Esophagus muscularis mucosa (tissue), 4 donors: ENCODE data around the gene ATP1A1. TPM values are rescaled to one million over a fixed set of nuclear protein-coding genes. Genes with fewer than 3 reads are reported as not detected.

ENCODE experiments used
- DNase-seq: peaks from one replicate; pipeline ENCODE4 v3.0.0-alpha.2; 2017; ENCODE audit errors: extremely low spot score
- H3K27ac ChIP-seq, 4 donors: fragments of 200-600 bp; sonication (generic); replicated peaks in 1 of 4; 1 replicate in 3 of 4; 2 replicates in 1 of 4; pipeline ENCODE4 v1.5.1; 2016 to 2019; ENCODE audit warnings: mild to moderate bottlenecking in 1 of 4
- H3K27me3 ChIP-seq, 4 donors: fragments of 200-600 bp; sonication (generic); one replicate each; pipeline versions ENCODE4 v1.5.1 to v1.6.0; 2016 to 2019
- H3K36me3 ChIP-seq, 4 donors: fragments of 200-600 bp; sonication (generic); one replicate each; pipeline ENCODE4 v1.5.1; 2016 to 2019
- H3K4me1 ChIP-seq, 4 donors: fragments of 200-600 bp; sonication (generic); one replicate each; pipeline ENCODE4 v1.5.1; 2016 to 2019
- H3K4me3 ChIP-seq, 4 donors: fragments of 200-600 bp; sonication (generic); 1 replicate in 2 of 4; 2 replicates in 2 of 4; pipeline ENCODE4 v1.5.1; 2016 to 2019; ENCODE audit warnings: mild to moderate bottlenecking in 4 of 4, moderate library complexity in 1 of 4
- H3K9me3 ChIP-seq, 4 donors: fragments of 200-600 bp; sonication (generic); 1 replicate in 3 of 4; 2 replicates in 1 of 4; pipeline ENCODE4 v1.5.1; 2016 to 2019
- EP300 ChIP-seq: sonication (generic); formaldehyde crosslinking; IDR thresholded peaks from one replicate; pipeline ENCODE4 v1.6.1; 2017; ENCODE audit warnings: antibody characterized with exemption
- POLR2A ChIP-seq: fragments of 450-650 bp; IDR thresholded peaks from one replicate; pipeline ENCODE4 v1.6.1; 2017; ENCODE audit warnings: antibody characterized with exemption, moderate library complexity, mild to moderate bottlenecking, low read depth
- POLR2AphosphoS5 ChIP-seq, 2 donors: sonication (generic); formaldehyde crosslinking; IDR thresholded peaks; one replicate each; pipeline ENCODE4 v1.6.1; 2017; ENCODE audit warnings: antibody characterized with exemption in 2 of 2
- WGBS: methylation state at CpG from one replicate; pipeline ENCODE4 v1.1.5; 2018; 5-methylcytosine and 5-hydroxymethylcytosine counted together
- intact Hi-C: fragments of 100-400 bp; cut with DNase I; formaldehyde crosslinking; loops from one replicate; pipeline ENCODE4 v1.15.1; 2023
- total RNA-seq, 4 donors: library from RNA; depleted of rRNA; stranded (reverse); fragments of >200 nt; gene quantifications; one replicate each; pipeline versions ENCODE4 v1.1.0 to v1.2.1, GENCODE V29; 2016
- TF ChIP-seq, protein P1 (sequence below), 3 experiments: fragments of 200-600 bp in 2 of 3; fragments of 450-650 bp in 1 of 3; sonication (generic) in 2 of 3; IDR thresholded peaks; one replicate each; pipeline ENCODE4 v1.5.1; 2017 to 2019; ENCODE audit warnings: antibody characterized with exemption in 3 of 3, mild to moderate bottlenecking in 2 of 3, moderate library complexity in 1 of 3

ATP1A1 gene
- total RNA-seq, result 100 to 1,000 TPM in 3 of 4 donors, 10 to 100 TPM in 1; 90.1 to 196 (median 157) TPM

DNA sequence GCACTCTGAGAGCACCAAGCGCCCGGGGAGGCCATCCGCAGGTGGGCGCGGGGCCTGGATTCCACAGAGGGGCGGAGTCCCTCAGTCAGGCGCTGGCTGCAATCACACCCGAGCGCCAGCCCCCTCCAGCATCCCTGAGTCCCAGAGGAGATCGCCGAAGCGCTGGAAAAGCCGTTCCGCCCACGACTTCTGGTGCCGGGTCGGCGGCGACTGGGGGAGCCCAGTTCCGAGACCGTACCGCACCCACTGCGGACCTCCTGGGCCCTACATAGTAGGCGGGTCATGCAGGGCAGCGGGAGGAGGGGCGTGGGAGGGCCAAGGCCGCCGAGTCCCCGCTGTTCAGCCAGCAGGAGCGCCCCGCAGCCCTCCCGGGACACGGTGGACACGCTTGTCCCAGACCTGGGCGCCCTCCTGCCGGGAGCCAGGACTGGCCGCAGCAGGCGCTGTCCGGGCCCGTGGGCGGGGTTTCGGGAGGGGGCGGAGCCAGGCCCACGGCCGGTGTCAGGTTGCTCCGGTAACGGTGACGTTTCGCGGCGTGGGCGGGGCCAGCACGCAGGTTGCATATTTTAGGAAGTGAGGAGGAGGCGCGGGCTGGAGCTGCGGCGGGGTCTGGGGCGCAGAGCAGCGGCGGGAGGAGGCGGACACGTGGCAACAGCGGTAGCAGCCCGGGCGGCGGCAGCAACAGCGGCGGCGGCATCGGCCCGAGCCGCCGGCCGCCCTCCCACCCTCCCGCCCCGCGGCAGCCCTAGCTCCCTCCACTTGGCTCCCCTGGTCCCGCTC is at the start of gene ATP1A1:
ATP1A1 (plus strand) TSS at position 594 of the 780 bp plus-strand sequence. CDS start 268 bp downstream, outside the sequence.
- Histone ChIP-seq H3K9me3 (no peaks in the 10 kb centered on the region), H3K27ac (peak within 1 kb of the TSS; percentile 93 to 97 (median 94)), H3K4me3 (peak within 1 kb of the TSS; percentile 74 to 93 (median 83)), H3K36me3 (no peaks in the 10 kb centered on the region), H3K4me1 (peaks cover 32 to 49% (median 47%) of the 10 kb centered on the region in 4 donors), H3K27me3 (no peaks in the 10 kb centered on the region)
- peak; percentile 99 for DNase-seq
- no peak for TF ChIP-seq EP300
- peak; percentile 99 for TF ChIP-seq POLR2AphosphoS5 (IDR thresholded peaks at IDR 0.05)
- TF ChIP-seq, protein P1, sequence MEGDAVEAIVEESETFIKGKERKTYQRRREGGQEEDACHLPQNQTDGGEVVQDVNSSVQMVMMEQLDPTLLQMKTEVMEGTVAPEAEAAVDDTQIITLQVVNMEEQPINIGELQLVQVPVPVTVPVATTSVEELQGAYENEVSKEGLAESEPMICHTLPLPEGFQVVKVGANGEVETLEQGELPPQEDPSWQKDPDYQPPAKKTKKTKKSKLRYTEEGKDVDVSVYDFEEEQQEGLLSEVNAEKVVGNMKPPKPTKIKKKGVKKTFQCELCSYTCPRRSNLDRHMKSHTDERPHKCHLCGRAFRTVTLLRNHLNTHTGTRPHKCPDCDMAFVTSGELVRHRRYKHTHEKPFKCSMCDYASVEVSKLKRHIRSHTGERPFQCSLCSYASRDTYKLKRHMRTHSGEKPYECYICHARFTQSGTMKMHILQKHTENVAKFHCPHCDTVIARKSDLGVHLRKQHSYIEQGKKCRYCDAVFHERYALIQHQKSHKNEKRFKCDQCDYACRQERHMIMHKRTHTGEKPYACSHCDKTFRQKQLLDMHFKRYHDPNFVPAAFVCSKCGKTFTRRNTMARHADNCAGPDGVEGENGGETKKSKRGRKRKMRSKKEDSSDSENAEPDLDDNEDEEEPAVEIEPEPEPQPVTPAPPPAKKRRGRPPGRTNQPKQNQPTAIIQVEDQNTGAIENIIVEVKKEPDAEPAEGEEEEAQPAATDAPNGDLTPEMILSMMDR (IDR thresholded peaks at IDR 0.05), result peak in 1 of 3 experiments; percentile 6
- TF ChIP-seq POLR2A, result peak; percentile 86
- intact Hi-C loops, result loop anchor here (10.0 kb wide), 2 partner anchors 208 to 1298 kb away; no protein-coding TSS in a partner anchor
- WGBS, result 0% methylated on average over 5 of the region's 78 CpGs

DNA sequence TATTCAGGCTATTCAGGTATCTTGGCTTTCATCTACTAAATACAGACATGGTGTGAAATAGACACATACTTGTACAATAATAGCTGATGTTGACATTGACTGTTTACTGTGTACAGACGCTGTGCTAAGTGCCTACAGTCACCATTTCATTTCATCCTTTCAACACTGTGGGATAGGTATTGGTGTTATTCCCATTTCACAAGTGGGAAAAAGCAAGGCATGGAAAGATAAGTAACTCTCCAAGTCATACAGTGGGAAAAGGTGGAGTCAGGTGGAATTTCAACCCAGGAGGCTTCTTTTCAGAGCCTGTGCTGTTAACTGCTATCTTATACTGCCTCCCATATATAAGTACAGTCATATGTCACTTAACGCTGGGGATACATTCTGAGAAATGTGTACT is 49.6 kb upstream of the ATP1A1 start:
- H3K27ac ChIP-seq, result no peak overlapping the region
- no peak for TF ChIP-seq EP300
- TF ChIP-seq, protein P1 (IDR thresholded peaks at IDR 0.05), result no peak
- TF ChIP-seq POLR2A, result no peak
- no peak for TF ChIP-seq POLR2AphosphoS5 (IDR thresholded peaks at IDR 0.05)
- no peaks in the 10 kb centered on the region for H3K4me1 ChIP-seq
- no peaks in the 10 kb centered on the region for H3K9me3 ChIP-seq
- H3K4me3 ChIP-seq, result no peak overlapping the region
- WGBS, result 92% methylated on average over 2 of the region's 2 CpGs
- H3K27me3 ChIP-seq, result no peaks in the 10 kb centered on the region
- no peaks in the 10 kb centered on the region for H3K36me3 ChIP-seq
- intact Hi-C loops, result no loop called here
- no peak for DNase-seq

DNA sequence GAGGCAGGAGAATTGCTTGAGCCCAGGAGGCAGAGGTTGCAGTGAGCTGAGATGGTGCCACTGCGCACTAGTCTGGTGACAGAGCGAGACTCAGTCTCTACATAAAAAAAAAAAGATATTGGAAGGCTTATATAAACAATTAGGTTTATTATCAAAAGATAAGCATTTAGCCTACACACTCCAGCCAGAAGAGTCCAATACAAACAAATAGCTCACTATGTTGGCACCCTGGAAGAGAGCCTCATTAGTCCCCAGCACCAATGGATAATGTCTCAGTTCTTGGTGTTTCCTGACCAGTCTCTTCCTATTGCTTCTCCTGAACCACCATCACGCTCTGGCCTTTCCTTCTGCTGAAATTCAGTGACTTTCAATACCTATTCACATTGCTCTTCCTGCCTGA is 48.6 kb upstream of the ATP1A1 start:
- no peak for TF ChIP-seq POLR2A
- TF ChIP-seq EP300, result no peak
- TF ChIP-seq, protein P1 (IDR thresholded peaks at IDR 0.05), result no peak
- no peak overlapping the region for H3K27ac ChIP-seq
- H3K4me1 ChIP-seq, result no peaks in the 10 kb centered on the region
- no peak for DNase-seq
- H3K4me3 ChIP-seq, result no peak overlapping the region
- H3K27me3 ChIP-seq, result no peaks in the 10 kb centered on the region
- no peaks in the 10 kb centered on the region for H3K36me3 ChIP-seq
- intact Hi-C loops, result no loop called here
- WGBS, result 89% methylated on average over 3 of the region's 3 CpGs
- no peaks in the 10 kb centered on the region for H3K9me3 ChIP-seq

DNA sequence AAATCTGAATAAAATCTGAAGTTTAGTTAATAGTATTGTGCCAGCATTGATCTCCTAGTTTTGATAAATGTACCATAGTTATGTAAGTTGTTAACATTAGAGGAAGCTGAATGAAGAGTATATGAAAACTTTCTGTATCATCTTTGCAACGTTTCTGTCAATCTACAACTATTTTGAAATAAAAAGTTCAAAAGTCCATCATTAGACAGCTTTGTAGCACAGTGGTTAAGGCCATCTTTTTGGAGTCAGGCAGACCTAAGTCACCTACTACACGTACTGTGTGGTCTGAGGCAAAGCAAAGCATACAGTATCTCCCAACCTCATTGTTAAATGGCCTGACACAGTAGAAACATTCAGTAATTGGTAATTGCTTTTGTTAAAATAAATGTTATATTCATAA is 47.9 kb upstream of the ATP1A1 start:
- no peaks in the 10 kb centered on the region for H3K27me3 ChIP-seq
- no peaks in the 10 kb centered on the region for H3K36me3 ChIP-seq
- H3K27ac ChIP-seq, result no peak overlapping the region
- H3K9me3 ChIP-seq, result no peaks in the 10 kb centered on the region
- no peak overlapping the region for H3K4me3 ChIP-seq
- intact Hi-C loops, result no loop called here
- TF ChIP-seq POLR2A (no peak), EP300 (no peak), POLR2AphosphoS5 (IDR thresholded peaks at IDR 0.05) (no peak)
- TF ChIP-seq, protein P1 (IDR thresholded peaks at IDR 0.05), result no peak
- no peak for DNase-seq
- no peaks in the 10 kb centered on the region for H3K4me1 ChIP-seq
- 69% methylated on average over 2 of the region's 2 CpGs for WGBS
